Testis (tissue), 3 donors: ENCODE data around the gene CRIM1. TPM values are rescaled to one million over a fixed set of nuclear protein-coding genes. Genes with fewer than 3 reads are reported as not detected.

Experiments used
- DNase-seq: peaks from one replicate; pipeline ENCODE4 v3.0.0-alpha.2; 2019
- H3K27ac ChIP-seq, 2 donors: fragments of 200-600 bp; sonication (generic); one replicate each; pipeline ENCODE4 v1.5.1; 2019
- H3K27me3 ChIP-seq: fragments of 200-600 bp; sonication (generic); one replicate; pipeline ENCODE4 v1.5.1; 2019
- H3K36me3 ChIP-seq: fragments of 200-600 bp; sonication (generic); one replicate; pipeline ENCODE4 v1.5.1; 2017; ENCODE audit warnings: low read depth; ENCODE audit errors: missing control alignments
- H3K4me1 ChIP-seq: fragments of 200-600 bp; sonication (generic); one replicate; pipeline ENCODE4 v1.5.1; 2019
- H3K4me3 ChIP-seq, 2 donors: fragments of 200-600 bp; sonication (generic); one replicate each; pipeline ENCODE4 v1.5.1; 2017 to 2019
- H3K9me3 ChIP-seq: fragments of 200-600 bp; sonication (generic); one replicate; pipeline ENCODE4 v1.5.1; 2017
- CTCF ChIP-seq, 3 experiments: fragments of 450-650 bp in 2 of 3; fragments of 200-600 bp in 1 of 3; sonication (generic) in 1 of 3; IDR thresholded peaks; one replicate each; pipeline ENCODE4 v1.5.1; 2016 to 2019; ENCODE audit warnings: antibody characterized with exemption in 3 of 3, mild to moderate bottlenecking in 2 of 3, moderate library complexity in 1 of 3
- POLR2A ChIP-seq: fragments of 450-650 bp; IDR thresholded peaks from one replicate; pipeline ENCODE4 v1.6.1; 2017; ENCODE audit warnings: antibody characterized with exemption, mild to moderate bottlenecking, moderate library complexity
- WGBS, 2 donors: methylation state at CpG; one replicate each; pipeline ENCODE4 v1.1.5; 2018; 5-methylcytosine and 5-hydroxymethylcytosine counted together
- intact Hi-C: fragments of 100-400 bp; cut with DNase I; formaldehyde crosslinking; loops from one replicate; pipeline ENCODE4 v1.15.1; 2023; ENCODE audit warnings: low total_unique reads
- polyA plus RNA-seq: library from polyadenylated mRNA; stranded (reverse); fragments of 350-450 nt; fragmentation: Illumina TruSeq; extraction: RNeasy Lipid Tissue Mini Kit (QIAGEN cat#74804); gene quantifications from one replicate; pipeline ENCODE4 v1.2.3, GENCODE V29; 2014; ENCODE audit warnings: low read depth, low replicate concordance; ENCODE audit not compliant: insufficient read depth
- total RNA-seq, 2 donors: library from RNA; depleted of rRNA; stranded (reverse); fragments of >200 nt; gene quantifications; one replicate each; pipeline ENCODE4 v1.2.3, GENCODE V29; 2016

The CRIM1 gene
- total and polyA plus RNA-seq, 3 donors from 2014 or later, result 38.2 to 94.1 (median 68.4) TPM

- Histone ChIP-seq H3K27me3 (no peaks in the 10 kb centered on the region), H3K4me3 (no peak overlapping the region), H3K36me3 (no peaks in the 10 kb centered on the region), H3K27ac (no peak overlapping the region), H3K9me3 (no peaks in the 10 kb centered on the region), H3K4me1 (peaks cover 20% of the 10 kb centered on the region)
- WGBS, 2 donors, result 93 to 96% methylated on average over 4 of the region's 4 CpGs
- DNase-seq, result no peak
- TF ChIP-seq CTCF (IDR thresholded peaks at IDR 0.05), result no peak
- TF ChIP-seq POLR2A, result no peak
- intact Hi-C loops, result no loop called here
Measured at GRCh38 chr2:36484454-36484853, 128.9 kb downstream of the CRIM1 start.

GRCh38 chr2:36485521-36485920, 129.9 kb downstream of the CRIM1 start:
- WGBS, 2 donors, result 27 to 42% methylated on average over 4 of the region's 4 CpGs
- DNase-seq, result no peak
- no peak for TF ChIP-seq POLR2A
- no peak for TF ChIP-seq CTCF (IDR thresholded peaks at IDR 0.05)
- peak overlapping the region in 1 of 2 donors; percentile 56 for H3K27ac ChIP-seq
- peaks cover 20% of the 10 kb centered on the region for H3K4me1 ChIP-seq
- no peaks in the 10 kb centered on the region for H3K27me3 ChIP-seq
- no peak overlapping the region for H3K4me3 ChIP-seq
- intact Hi-C loops, result no loop called here
- H3K36me3 ChIP-seq, result no peaks in the 10 kb centered on the region
- no peaks in the 10 kb centered on the region for H3K9me3 ChIP-seq

GRCh38 chr2:36486521-36487044, 131.0 kb downstream of the CRIM1 start:
- 43 to 62% methylated on average over 1 of the region's 1 CpG for WGBS, 2 donors
- Histone ChIP-seq H3K27ac (peak overlapping the region in 1 of 2 donors; percentile 56), H3K27me3 (no peaks in the 10 kb centered on the region), H3K36me3 (no peaks in the 10 kb centered on the region), H3K4me3 (no peak overlapping the region), H3K4me1 (peaks cover 20% of the 10 kb centered on the region), H3K9me3 (no peaks in the 10 kb centered on the region)
- intact Hi-C loops, result no loop called here
- DNase-seq, result no peak
- TF ChIP-seq POLR2A (no peak), CTCF (IDR thresholded peaks at IDR 0.05) (no peak)

DNA sequence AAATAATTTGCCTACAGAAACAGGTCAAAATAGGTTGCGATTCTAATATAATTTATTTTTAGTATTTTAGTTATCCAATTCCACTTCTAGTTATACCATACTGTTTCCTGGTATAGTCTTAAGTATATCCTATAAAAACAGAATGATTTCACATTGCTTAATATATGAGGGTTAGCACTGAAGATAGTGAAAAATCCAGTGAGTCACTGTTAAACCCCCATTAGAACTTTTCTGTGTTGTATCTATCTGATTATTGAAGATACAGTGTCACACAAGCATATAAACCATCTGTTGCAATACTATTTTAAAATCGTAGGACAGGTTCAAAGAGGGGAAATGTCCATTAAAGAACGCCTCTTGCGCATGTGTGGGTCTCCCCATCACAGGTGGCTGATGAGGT, 132.4 kb downstream of the CRIM1 start:
- no peak for TF ChIP-seq CTCF (IDR thresholded peaks at IDR 0.05)
- no peak for TF ChIP-seq POLR2A
- no peak overlapping the region for H3K4me3 ChIP-seq
- H3K4me1 ChIP-seq, result peaks cover 20% of the 10 kb centered on the region
- 94 to 96% methylated on average over 4 of the region's 4 CpGs for WGBS, 2 donors
- H3K27ac ChIP-seq, result no peak overlapping the region
- no peaks in the 10 kb centered on the region for H3K36me3 ChIP-seq
- intact Hi-C loops, result no loop called here
- DNase-seq, result no peak
- H3K9me3 ChIP-seq, result no peaks in the 10 kb centered on the region
- H3K27me3 ChIP-seq, result no peaks in the 10 kb centered on the region

DNA sequence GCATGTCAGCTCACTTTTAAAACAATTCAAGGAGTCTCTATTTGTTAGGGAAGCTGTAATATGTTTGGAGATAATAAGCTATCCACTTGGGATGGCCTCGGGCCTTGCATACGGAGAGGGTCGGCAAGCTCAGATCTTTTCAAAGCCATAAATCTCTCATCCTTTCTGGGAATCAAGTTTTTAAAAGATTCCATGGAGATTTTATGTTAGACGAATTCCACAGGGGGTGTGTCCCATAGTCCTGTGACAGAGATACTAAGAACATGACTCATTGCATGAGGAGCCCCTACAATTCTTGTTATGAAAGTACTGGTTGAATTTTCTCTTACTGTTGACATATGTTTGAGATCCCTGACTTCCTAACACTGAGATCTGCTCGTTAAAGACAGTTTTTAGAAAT, 133.7 kb downstream of the CRIM1 start:
- no peak overlapping the region for H3K27ac ChIP-seq
- intact Hi-C loops, result no loop called here
- no peaks in the 10 kb centered on the region for H3K9me3 ChIP-seq
- no peak for DNase-seq
- no peaks in the 10 kb centered on the region for H3K36me3 ChIP-seq
- peaks cover 20% of the 10 kb centered on the region for H3K4me1 ChIP-seq
- 80 to 83% methylated on average over 5 of the region's 5 CpGs for WGBS, 2 donors
- no peaks in the 10 kb centered on the region for H3K27me3 ChIP-seq
- no peak overlapping the region for H3K4me3 ChIP-seq
- TF ChIP-seq POLR2A (no peak), CTCF (IDR thresholded peaks at IDR 0.05) (no peak)
